Prostate gland (tissue), 2 donors: ENCODE measurements around the gene SCUBE1.

Experiments
- CTCF ChIP-seq, 4 experiments: fragments of 200-600 bp in 2 of 4; fragments of 450-650 bp in 2 of 4; sonication (generic) in 2 of 4; IDR thresholded peaks; 1 replicate in 3 of 4; 2 replicates in 1 of 4; pipeline ENCODE4 v1.5.1; 2016 to 2019; ENCODE audit warnings: antibody characterized with exemption in 4 of 4, mild to moderate bottlenecking in 2 of 4, moderate library complexity in 2 of 4
- POLR2A ChIP-seq: fragments of 450-650 bp; IDR thresholded peaks from one replicate; pipeline ENCODE4 v1.6.1; 2016; ENCODE audit warnings: antibody characterized with exemption, mild to moderate bottlenecking

DNA sequence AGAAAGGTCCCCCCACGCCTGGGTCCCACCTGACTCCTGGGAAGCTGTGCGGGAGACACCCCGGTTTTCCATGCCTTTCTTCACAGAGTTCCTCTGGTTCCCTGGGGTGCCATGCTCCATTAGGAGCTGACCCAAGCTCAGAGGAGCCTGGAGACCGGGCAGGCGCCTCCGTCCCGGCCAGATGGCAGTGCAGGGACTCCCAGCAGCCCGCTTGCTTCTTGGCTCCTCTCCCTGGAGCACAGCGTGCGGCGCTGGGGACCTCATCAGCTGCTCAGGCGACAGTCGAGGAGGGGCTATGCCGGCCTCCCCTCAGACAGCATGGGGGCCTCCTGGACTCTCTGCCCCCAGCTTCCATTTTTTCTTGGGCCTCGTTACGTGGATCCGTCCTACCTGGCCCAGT lies 143.1 kb downstream of the SCUBE1 start:
- TF ChIP-seq CTCF (IDR thresholded peaks at IDR 0.05) (no peak), POLR2A (no peak)
